ENCODE data around the gene GMPPA.

- no peak for TF ChIP-seq CTCF (IDR thresholded peaks at IDR 0.05 in 8 of 11, conservative IDR thresholded peaks at IDR 0.05 in 3 of 11)
- no peak for TF ChIP-seq POLR2AphosphoS5 (IDR thresholded peaks at IDR 0.05)
- TF ChIP-seq POLR2A (IDR thresholded peaks at IDR 0.05) = no peak
Measured at GRCh38 chr2:219451661-219452360, 46.9 kb upstream of the GMPPA start.

Measured in spleen (tissue), 7 donors.